GM08714 (cell line): ENCODE measurements around the gene ANGPTL2.

ENCODE experiments used
- H3K4me3 ChIP-seq: fragments of 200-500 bp; sonication (Bioruptor generic); 2 replicates; pipeline ENCODE4 v1.5.1; 2014; ENCODE audit warnings: mild to moderate bottlenecking, low read length, inconsistent platforms
- ZNF274 ChIP-seq: IDR thresholded peaks from 2 replicates; pipeline ENCODE4 v1.6.1; 2012; ENCODE audit warnings: mild to moderate bottlenecking, low read depth, low read length

The ANGPTL2 gene

DNA sequence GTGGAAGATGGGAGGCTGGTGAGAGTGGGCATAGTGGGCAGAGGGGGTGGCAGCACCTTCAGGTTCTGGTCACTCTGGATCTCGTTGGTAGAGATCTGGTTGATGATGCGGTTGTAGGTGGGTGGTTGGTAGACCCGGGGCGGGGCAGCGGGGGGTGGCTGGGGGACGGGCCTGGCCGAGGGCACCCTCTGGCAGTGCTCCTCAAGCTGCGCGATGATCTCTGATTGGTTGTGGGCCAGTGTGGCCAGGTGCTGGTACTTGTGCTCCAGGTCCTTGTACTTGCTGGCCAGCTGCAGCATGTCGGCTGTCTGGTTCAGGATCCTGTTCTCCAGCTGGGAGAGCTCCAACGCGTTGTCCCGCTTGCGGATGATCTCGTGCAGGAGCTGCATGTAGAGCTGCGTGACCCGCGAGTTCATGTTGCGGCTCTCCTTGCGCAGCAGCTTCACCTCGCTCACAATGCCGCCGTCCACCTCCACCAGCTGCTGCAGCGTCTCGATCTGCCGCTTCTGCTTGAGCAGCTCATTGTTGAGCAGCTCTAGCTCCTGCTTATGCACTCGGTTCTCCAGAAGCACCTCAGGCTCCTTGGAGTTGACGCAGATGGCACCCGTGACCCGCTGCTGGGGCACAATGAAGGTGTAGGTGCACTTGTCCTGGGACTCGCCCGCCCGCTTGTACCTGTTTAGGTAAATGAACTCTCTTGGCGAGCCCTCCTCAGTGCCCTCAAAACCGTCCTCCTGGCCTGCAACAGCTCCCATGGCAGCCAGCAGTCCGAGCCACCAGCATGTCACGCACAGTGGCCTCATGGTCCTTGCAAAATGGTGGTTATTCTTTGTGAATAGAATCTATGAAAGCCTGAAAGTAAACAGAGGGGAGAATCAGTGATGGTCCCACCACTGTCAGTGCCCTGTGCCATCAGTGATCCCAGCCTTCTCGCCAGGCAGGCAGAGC lies 14.2 kb downstream of the ANGPTL2 start:
- no peak overlapping the region for H3K4me3 ChIP-seq
- TF ChIP-seq ZNF274: no peak

DNA sequence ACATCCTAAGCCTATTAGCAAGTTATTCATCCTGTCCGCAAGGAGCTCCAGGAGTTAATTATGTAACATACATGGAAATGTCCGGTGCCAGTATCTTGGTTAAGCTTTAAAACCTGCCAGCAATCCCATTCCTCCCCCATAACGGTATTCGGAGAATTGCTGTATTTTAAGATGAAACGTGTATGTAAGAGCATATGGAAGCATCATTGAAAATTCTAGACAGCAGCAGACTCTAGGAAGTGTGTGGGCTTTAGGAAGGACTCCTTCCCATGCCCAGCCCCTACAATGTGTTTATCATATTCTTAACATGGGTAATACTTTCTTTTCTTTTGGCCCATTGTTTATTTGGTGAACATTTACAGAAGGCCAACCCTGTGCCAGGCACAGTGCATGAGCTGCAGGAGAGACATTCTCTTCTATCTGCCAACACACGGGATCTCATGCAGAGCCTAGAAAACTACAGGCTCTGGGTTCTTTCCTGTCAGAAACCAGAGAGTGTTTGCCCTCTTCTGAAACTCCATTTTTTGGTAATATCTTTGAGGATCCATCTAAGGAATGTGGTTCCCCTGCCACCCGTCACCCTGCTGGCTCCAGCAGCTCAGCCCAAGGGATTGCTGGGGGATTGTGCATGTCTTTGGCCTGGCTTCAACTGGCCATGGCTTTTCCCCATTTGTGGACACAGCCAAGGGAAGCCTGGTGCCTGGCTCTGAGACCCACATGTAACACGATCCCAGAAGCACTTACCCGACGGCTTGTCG lies 15.1 kb downstream of the ANGPTL2 start:
- no peak for TF ChIP-seq ZNF274
- H3K4me3 ChIP-seq: no peak overlapping the region

DNA sequence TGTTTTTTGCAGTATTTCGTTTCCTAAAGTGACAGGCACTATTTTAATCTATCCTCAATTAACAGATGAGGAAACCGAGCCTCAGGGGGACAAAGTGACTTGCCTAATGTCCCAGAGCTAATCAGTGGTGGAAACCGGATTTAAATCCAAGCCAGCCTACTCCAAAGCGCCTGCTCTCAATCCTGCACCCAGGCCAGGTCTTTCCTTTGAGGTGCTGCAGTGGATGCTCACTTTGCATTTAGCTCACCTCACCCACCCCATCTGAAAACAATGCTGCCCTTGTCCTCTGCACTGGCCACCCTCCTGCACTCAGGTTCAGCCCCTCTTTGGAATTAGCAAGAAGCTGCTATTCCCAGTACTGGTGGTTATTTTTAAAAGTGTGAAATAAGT lies 16.0 kb downstream of the ANGPTL2 start:
- TF ChIP-seq ZNF274: no peak
- H3K4me3 ChIP-seq: no peak overlapping the region

DNA sequence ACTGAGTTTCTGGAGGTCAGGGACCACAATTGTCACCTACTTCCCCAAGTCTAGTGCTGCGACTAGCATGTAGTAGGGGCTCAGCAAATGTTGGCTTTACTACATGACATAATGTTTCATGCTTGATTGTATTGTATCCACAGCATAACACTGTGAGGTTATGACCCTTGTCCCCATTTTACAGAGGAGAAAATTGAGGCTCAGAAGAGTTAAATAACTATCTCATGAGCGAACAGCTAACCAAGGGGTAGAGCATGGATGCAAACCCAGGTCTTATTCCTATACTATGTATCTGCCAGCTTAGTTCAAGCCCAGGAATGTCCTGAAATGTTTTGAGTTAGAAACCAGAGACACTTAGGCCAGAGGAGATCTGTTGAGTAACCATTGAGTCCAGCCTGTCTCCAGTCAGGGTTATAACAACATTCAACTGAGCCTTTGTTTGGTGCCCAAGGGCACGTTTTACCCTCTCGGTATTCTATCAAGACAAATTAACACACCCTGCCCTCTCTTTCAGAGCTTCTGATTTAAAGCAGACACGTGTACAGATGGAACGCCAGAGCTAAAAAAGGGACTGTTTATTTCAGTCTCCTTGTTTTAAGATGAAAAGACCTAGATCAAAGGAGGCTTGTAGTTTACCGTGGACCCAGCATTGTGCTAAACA lies 16.5 kb downstream of the ANGPTL2 start:
- TF ChIP-seq ZNF274: no peak
- H3K4me3 ChIP-seq: no peak overlapping the region

DNA sequence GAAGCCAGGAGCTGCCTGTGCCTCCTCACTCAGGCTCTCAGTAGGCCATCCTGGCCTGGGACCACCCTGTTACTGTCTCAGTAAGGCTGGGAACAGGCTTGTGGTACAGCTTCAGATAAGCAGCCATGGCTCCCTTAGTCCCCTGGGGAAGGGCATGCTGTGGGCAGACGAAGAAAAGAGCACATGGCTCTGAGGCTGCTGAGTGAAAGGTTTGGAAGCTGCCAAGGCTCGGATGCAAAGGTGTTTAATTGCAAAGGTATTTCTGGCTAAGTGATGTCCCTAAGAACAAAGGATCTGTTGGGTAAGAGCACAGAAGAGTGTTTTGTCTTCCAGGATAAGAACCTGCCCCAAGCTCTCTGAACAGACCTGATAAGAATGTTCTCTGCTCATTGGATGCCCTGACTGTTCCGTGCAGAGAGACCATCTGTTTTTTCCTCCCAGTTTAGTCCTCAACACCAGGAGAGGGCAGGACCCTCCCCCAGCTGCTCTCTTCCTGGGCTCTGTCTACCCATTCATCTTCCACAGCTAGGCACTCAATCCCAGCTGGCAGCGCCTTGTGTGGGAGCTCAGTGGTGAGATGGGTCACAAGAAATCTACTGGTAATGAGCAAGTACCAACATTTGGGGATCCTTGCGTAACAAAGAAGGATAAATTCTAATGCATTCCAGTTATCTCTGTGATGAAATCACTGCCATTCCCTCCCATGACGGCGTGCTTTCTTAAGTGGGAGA lies 17.7 kb downstream of the ANGPTL2 start:
- no peak overlapping the region for H3K4me3 ChIP-seq
- TF ChIP-seq ZNF274: no peak

DNA sequence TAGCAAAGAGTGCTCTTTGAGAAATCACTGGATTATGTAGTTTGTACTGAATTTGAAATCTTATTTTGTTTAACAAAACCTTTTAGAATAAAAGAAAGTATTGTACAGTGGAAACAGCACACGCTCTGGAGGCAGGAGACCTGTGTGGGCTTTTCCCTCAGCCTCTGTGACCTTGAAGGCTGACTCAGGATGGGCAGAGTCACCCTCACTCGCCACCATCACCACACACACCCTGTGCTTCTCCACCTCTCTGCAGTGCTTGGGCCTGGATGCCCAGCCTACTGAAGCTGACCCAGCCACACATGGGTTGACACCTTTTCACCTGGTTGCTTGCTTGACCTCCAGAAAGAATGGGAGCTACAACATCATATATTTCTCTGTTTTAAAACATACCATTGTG lies 19.6 kb downstream of the ANGPTL2 start:
- H3K4me3 ChIP-seq: no peak overlapping the region
- TF ChIP-seq ZNF274: no peak

DNA sequence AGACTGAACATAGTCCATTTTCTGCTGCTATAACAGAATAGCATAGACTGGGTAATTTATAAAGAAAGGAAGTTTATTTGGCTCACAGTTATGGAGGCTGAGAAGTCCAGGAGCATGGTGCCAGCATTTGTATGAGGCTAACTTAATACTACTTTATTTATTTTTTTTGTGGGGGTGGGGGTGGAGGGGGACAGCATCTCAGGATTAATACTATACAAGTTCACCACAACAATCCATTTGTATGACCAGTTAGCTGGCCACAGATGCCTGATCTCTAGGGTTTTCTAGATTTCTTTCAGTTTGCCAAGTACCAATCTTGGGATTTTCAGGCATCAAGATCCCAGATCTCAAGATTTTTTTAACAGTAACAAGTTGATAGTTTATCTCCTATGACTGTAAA lies 20.3 kb downstream of the ANGPTL2 start:
- H3K4me3 ChIP-seq: no peak overlapping the region
- no peak for TF ChIP-seq ZNF274

DNA sequence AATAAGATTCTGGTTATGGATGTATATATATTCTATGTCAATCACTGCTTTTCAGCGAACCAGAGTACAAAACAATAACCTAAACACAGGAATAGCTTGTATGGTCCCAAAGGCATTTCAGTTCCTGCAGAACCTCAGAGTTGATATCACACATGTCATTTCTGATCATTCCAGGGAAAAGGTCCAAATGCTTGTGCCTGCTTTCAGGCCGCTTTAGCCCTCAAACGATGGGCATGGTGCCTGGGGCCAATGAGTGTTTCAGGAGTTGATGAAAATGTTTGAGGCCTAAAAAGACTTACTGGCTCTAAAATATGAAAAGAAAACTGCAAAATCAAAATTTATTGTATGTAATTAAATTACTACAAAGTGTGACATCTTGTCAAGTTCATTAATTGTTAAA lies 22.8 kb downstream of the ANGPTL2 start:
- no peak overlapping the region for H3K4me3 ChIP-seq
- no peak for TF ChIP-seq ZNF274

DNA sequence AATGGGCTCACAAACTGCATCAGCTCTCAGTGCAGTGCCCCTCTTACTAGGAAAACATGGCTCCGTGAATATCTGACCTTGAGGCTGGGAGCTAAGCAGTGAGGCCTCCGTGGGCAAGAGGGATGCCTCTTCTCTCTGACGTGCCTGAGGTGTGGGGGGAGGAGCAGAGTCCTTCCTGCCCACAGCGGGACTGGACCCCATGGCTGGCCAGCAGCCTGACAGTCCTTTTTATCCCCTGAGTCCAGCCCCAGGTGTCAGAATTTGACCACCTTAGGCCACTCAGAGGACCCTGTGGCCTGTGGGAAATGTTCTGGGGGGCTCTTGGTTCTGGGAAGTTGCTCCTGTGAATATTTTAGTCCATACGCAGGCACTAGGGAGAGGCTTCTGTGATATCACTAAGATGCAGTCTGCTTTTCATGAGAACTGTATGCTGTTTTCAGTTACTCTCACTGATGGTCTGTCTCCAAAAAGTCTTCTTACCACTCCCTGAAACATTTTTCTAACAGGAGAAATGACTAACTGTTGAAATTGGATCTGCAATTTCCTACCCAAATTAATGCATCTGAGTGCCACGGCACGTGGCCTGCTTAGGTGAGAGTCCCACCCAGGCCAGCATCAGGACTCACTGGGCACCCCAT lies 23.4 kb downstream of the ANGPTL2 start:
- H3K4me3 ChIP-seq: no peak overlapping the region
- TF ChIP-seq ZNF274: no peak

DNA sequence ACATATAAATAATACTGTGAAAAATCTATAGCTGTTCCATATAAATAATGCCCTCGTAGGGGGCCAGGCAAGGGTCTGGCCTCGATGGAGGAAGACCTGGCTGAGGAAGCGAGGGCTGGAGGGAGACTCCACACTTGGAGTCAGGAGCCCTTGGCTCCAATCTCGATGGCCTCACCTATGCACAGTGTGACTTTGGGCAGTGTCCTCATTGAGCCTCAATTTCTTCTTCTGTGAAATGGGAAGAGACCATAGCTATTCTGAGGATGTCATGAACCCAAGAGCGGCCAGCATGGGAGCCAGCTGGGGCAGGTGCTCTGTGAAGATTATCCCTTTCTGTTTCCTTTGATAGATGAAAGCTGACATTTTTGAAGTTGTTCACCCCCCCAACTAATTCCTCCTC lies 24.8 kb downstream of the ANGPTL2 start:
- no peak for TF ChIP-seq ZNF274
- H3K4me3 ChIP-seq: no peak overlapping the region

DNA sequence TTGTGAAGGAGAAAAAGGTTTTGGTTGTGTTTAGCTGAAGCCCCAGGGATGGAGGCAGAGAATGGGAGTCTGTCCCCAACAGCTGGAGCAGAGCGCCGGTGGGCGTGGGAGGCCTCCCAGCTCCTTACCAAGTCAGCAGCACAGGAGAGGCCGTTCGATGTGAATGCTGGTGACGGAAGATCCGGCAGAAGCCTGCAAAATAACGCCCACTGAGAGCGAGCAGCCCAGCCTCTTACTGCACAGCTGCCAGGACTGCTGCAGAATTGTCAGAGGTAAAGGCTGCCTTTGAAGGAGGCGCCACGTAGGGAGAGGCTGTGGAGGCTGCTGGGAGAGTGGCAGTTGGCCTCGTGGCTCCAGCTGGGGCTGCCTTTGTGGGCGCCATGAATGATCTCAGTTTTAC lies 26.2 kb downstream of the ANGPTL2 start:
- no peak overlapping the region for H3K4me3 ChIP-seq
- no peak for TF ChIP-seq ZNF274

DNA sequence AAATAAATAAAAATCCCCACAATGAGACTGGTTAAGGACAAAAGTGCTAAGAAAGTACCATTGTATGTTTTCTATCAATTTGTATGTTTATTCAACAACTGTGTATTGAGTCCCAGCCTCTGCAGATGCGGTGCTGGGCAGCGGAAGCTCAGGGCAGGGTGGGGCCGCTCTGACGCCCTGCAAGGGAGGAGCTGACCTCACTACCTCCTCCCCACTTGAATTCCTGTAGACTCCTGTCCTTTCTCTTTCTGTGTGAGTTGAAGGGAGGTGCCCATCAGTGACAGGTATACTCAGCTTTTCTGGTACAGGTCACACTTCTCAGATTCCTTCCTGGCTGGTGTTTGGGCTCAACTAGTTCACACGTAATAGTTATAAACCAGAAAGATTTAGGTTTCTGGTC lies 27.0 kb downstream of the ANGPTL2 start:
- H3K4me3 ChIP-seq: no peak overlapping the region
- TF ChIP-seq ZNF274: no peak

DNA sequence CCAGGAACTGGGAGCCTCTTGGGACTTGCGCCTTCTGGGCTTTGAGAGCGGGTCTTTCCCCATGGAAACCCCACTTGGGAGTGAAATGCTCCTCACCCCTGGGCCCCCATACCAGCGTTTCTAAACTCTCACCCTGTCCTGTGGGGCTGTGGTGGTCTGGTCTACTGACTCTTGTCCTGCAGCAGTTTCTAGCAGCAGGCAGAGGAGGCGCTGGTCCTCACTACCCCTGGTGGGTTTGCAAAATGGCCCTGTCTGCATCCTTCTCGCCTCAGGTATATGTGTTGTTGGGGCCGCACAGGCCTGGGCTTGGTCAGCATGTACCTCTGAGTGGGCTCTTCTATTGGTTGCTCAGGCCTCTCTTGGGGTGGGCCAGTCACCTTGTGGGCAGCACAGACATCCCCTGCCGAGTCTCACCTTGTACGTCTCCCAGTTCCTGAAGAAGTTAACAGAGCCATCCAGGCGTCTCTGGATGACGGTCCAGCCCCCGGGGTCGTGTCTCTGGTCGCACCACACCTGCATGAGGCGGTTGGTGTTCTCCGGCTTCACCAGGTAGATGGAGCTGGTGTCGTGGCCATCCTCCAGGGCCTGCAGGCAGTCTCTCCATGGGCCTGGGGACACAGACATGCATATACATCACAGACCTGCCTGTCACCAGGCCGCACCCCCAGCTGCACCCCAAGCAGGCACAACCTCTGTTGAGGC lies 29.0 kb downstream of the ANGPTL2 start:
- no peak for TF ChIP-seq ZNF274

More for the DNA sequence above, 29.0 kb downstream of the ANGPTL2 start:
- H3K4me3 ChIP-seq: no peak overlapping the region
